Smooth muscle cell (in vitro differentiated cells): ENCODE data around the gene CXCL1. TPM values are rescaled to one million over a fixed set of nuclear protein-coding genes. Genes with fewer than 3 reads are reported as not detected.

Source experiments
- DNase-seq: peaks from one replicate; lab custom pipeline; 2025; ENCODE audit not compliant: unreplicated experiment; lab: John Stamatoyannopoulos, UW
- H2AFZ ChIP-seq: fragments of 200-600 bp; sonication (generic); 2 replicates; pipeline ENCODE4 v1.6.0; 2016; ENCODE audit warnings: antibody characterized with exemption, low read depth, mild to moderate bottlenecking
- H3F3A ChIP-seq: fragments of 200-600 bp; sonication (generic); 2 replicates; pipeline ENCODE4 v1.6.0; 2017; ENCODE audit warnings: antibody characterized with exemption, low read depth
- H3K27ac ChIP-seq: fragments of 200-600 bp; sonication (generic); 2 replicates; pipeline ENCODE4 v1.5.1; 2016; ENCODE audit warnings: low read depth, mild to moderate bottlenecking
- H3K27me3 ChIP-seq: fragments of 200-600 bp; sonication (generic); 2 replicates; pipeline ENCODE4 v1.6.1; 2016; ENCODE audit warnings: low read depth, mild to moderate bottlenecking
- H3K36me3 ChIP-seq: fragments of 200-600 bp; sonication (generic); 2 replicates; pipeline ENCODE4 v1.5.1; 2016; ENCODE audit warnings: low read depth
- H3K4me1 ChIP-seq: fragments of 200-600 bp; sonication (generic); 2 replicates; pipeline ENCODE4 v1.5.1; 2016; ENCODE audit warnings: low read depth
- H3K4me2 ChIP-seq: fragments of 200-600 bp; sonication (generic); 2 replicates; pipeline ENCODE4 v1.6.0; 2016; ENCODE audit warnings: mild to moderate bottlenecking
- H3K4me3 ChIP-seq: fragments of 200-600 bp; sonication (generic); 2 replicates; pipeline ENCODE4 v1.5.1; 2016; ENCODE audit warnings: mild to moderate bottlenecking
- H3K79me2 ChIP-seq: fragments of 200-600 bp; sonication (generic); 2 replicates; pipeline ENCODE4 v1.6.0; 2016; ENCODE audit warnings: low read depth, mild to moderate bottlenecking
- H3K9ac ChIP-seq: fragments of 200-600 bp; sonication (generic); 2 replicates; pipeline ENCODE4 v1.6.0; 2016; ENCODE audit warnings: low read depth
- H3K9me3 ChIP-seq: fragments of 200-600 bp; sonication (generic); replicated peaks from 2 replicates; pipeline ENCODE4 v1.5.1; 2016; ENCODE audit warnings: low read depth
- H4K20me1 ChIP-seq: fragments of 200-600 bp; sonication (generic); 2 replicates; pipeline ENCODE4 v1.6.0; 2016; ENCODE audit warnings: low read depth
- CTCF ChIP-seq: fragments of 200-600 bp; sonication (generic); IDR thresholded peaks from 2 replicates; pipeline ENCODE4 v1.5.1; 2017; ENCODE audit warnings: borderline replicate concordance, mild to moderate bottlenecking, antibody characterized with exemption; ENCODE audit not compliant: insufficient read depth, poor library complexity, severe bottlenecking
- WGBS: methylation state at CpG from one replicate; pipeline ENCODE4 v1.1.7; 2016; ENCODE audit warnings: low lambda C conversion rate; 5-methylcytosine and 5-hydroxymethylcytosine counted together
- polyA plus RNA-seq: library from polyadenylated mRNA; unstranded; fragments of >200 nt; fragmentation: Nextera tagmentation; extraction: Ambion mirVana; gene quantifications from 2 replicates; pipeline ENCODE4 v1.2.1, GENCODE V29; 2016
- total RNA-seq: library from RNA; depleted of rRNA; stranded (reverse); fragments of >200 nt; gene quantifications from 2 replicates; pipeline ENCODE4 v1.2.3, GENCODE V29; 2014

Gene CXCL1
- total and polyA plus RNA-seq, 2 experiments from 2014 or later, result 20.9 to 23.2 TPM

GRCh38 chr4:73864961-73865360, 4.2 kb upstream of the CXCL1 start:
- Histone ChIP-seq H3K9ac (no peak overlapping the region), H3K4me3 (no peak overlapping the region), H3K27me3 (peaks cover 10% of the 10 kb centered on the region), H3K79me2 (no peaks in the 10 kb centered on the region), H3K9me3 (no peaks in the 10 kb centered on the region), H3K36me3 (no peaks in the 10 kb centered on the region), H3K27ac (no peak overlapping the region), H3F3A (peaks cover 9% of the 10 kb centered on the region), H3K4me1 (peaks cover 8% of the 10 kb centered on the region), H3K4me2 (no peak overlapping the region), H4K20me1 (no peaks in the 10 kb centered on the region), H2AFZ (no peak overlapping the region)
- WGBS, result 94% methylated on average over 8 of the region's 8 CpGs
- TF ChIP-seq CTCF, result no peak
- DNase-seq, result no peak

GRCh38 chr4:73865431-73866096, 3.6 kb upstream of the CXCL1 start:
- Histone ChIP-seq H3K9me3 (no peaks in the 10 kb centered on the region), H3K4me3 (no peak overlapping the region), H2AFZ (no peak overlapping the region), H3F3A (peaks cover 9% of the 10 kb centered on the region), H3K27me3 (peaks cover 16% of the 10 kb centered on the region), H3K27ac (no peak overlapping the region), H4K20me1 (no peaks in the 10 kb centered on the region), H3K36me3 (no peaks in the 10 kb centered on the region), H3K4me2 (no peak overlapping the region), H3K79me2 (no peaks in the 10 kb centered on the region), H3K9ac (no peak overlapping the region), H3K4me1 (peaks cover 8% of the 10 kb centered on the region)
- no peak for DNase-seq
- 92% methylated on average over 5 of the region's 5 CpGs for WGBS
- TF ChIP-seq CTCF, result no peak

GRCh38 chr4:73866246-73866645, 2.9 kb upstream of the CXCL1 start:
- H3K27ac ChIP-seq, result no peak overlapping the region
- no peaks in the 10 kb centered on the region for H3K79me2 ChIP-seq
- H2AFZ ChIP-seq, result no peak overlapping the region
- no peaks in the 10 kb centered on the region for H4K20me1 ChIP-seq
- peaks cover 22% of the 10 kb centered on the region for H3K27me3 ChIP-seq
- no peaks in the 10 kb centered on the region for H3K9me3 ChIP-seq
- no peak overlapping the region for H3K9ac ChIP-seq
- no peak overlapping the region for H3K4me3 ChIP-seq
- H3F3A ChIP-seq, result peaks cover 9% of the 10 kb centered on the region
- 47% methylated on average over 2 of the region's 2 CpGs for WGBS
- no peak for DNase-seq
- peaks cover 8% of the 10 kb centered on the region for H3K4me1 ChIP-seq
- TF ChIP-seq CTCF, result no peak
- H3K36me3 ChIP-seq, result no peaks in the 10 kb centered on the region
- no peak overlapping the region for H3K4me2 ChIP-seq

- no peak overlapping the region for H2AFZ ChIP-seq
- 61% methylated on average over 3 of the region's 3 CpGs for WGBS
- H4K20me1 ChIP-seq, result no peaks in the 10 kb centered on the region
- H3K4me2 ChIP-seq, result peak overlapping the region; percentile 94
- H3K79me2 ChIP-seq, result no peaks in the 10 kb centered on the region
- H3F3A ChIP-seq, result no peaks in the 10 kb centered on the region
- DNase-seq, result no peak
- H3K9me3 ChIP-seq, result no peaks in the 10 kb centered on the region
- no peak overlapping the region for H3K27ac ChIP-seq
- no peak overlapping the region for H3K4me3 ChIP-seq
- H3K36me3 ChIP-seq, result no peaks in the 10 kb centered on the region
- peaks cover 37% of the 10 kb centered on the region for H3K27me3 ChIP-seq
- TF ChIP-seq CTCF, result no peak
- H3K9ac ChIP-seq, result no peak overlapping the region
- H3K4me1 ChIP-seq, result peaks cover 8% of the 10 kb centered on the region
Measured at GRCh38 chr4:73867783-73868182, 1.4 kb upstream of the CXCL1 start.
